Endothelial cell of umbilical vein (primary cell): ENCODE data around the gene RARRES1. TPM values are rescaled to one million over a fixed set of nuclear protein-coding genes. Genes with fewer than 3 reads are reported as not detected.

Experiments used
- BruUV-seq: library from RNA; stranded (reverse); fragments of 400-500 nt; replicated peaks from 2 replicates; lab custom pipeline; 2021; lab: Mats Ljungman, UMichigan
- CTCF ChIA-PET: fragments of 300-600, 350-600 bp; sonication (Branson Sonifier 250); formaldehyde crosslinking; loops from one replicate; lab custom pipeline; 2021; ENCODE audit warnings: antibody characterized with exemption, inconsistent platforms; lab: Charles Lee
- POLR2A ChIA-PET: fragments of 300-600, 350-600 bp; sonication (Branson Sonifier 250); formaldehyde crosslinking; loops from one replicate; lab custom pipeline; 2021; ENCODE audit warnings: antibody characterized with exemption, inconsistent platforms; lab: Charles Lee
- DNase-seq: peaks from one replicate; pipeline ENCODE4 v3.0.0-alpha.2; 2011; ENCODE audit warnings: low read depth, low spot score
- FAIRE-seq: peaks from 2 replicates; lab custom pipeline; 2011; peaks lifted over from hg19 to GRCh38; lab: Jason Lieb, UNC
- H2AFZ ChIP-seq: 2 replicates; pipeline ENCODE4 v1.6.0; 2012; ENCODE audit warnings: low read depth, low read length, control low read depth, inconsistent platforms
- H3K27ac ChIP-seq: 2 replicates; pipeline ENCODE4 v1.5.1; 2011; ENCODE audit warnings: low read depth, mild to moderate bottlenecking, control low read depth, low read length, moderate library complexity; ENCODE audit not compliant: insufficient read depth
- H3K27me3 ChIP-seq, 2 experiments: 2 replicates each; pipeline versions ENCODE4 v1.6.0 to v1.6.1; 2011; ENCODE audit warnings: low read length in 2 of 2, mixed read lengths in 1 of 2; ENCODE audit not compliant: control insufficient read depth in 2 of 2, insufficient read depth in 2 of 2
- H3K36me3 ChIP-seq, 2 experiments: 2 replicates in 1 of 2; 3 replicates in 1 of 2; pipeline ENCODE4 v1.5.1; 2011; ENCODE audit warnings: low read length in 2 of 2, mild to moderate bottlenecking in 1 of 2, moderate library complexity in 1 of 2; ENCODE audit not compliant: control insufficient read depth in 2 of 2, insufficient read depth in 2 of 2; ENCODE audit errors: extremely low read depth in 1 of 2
- H3K4me1 ChIP-seq: 3 replicates; pipeline ENCODE4 v1.5.1; 2011; ENCODE audit warnings: mild to moderate bottlenecking, low read length; ENCODE audit not compliant: control insufficient read depth, insufficient read depth; ENCODE audit errors: extremely low read depth
- H3K4me2 ChIP-seq: 2 replicates; pipeline ENCODE4 v1.6.1; 2011; ENCODE audit warnings: low read length, control low read depth, mixed read lengths; ENCODE audit not compliant: insufficient read depth
- H3K4me3 ChIP-seq, 3 experiments: fragments of 200-600 bp in 1 of 3; sonication (generic), shearing (Covaris generic) in 1 of 3; replicated peaks in 1 of 3; 2 replicates each; pipeline ENCODE4 v1.5.1; 2011 to 2016; ENCODE audit warnings: control low read depth in 3 of 3, low read length in 3 of 3, mild to moderate bottlenecking in 2 of 3, inconsistent platforms in 1 of 3, low read depth in 1 of 3, moderate library complexity in 1 of 3; ENCODE audit not compliant: insufficient read depth in 1 of 3
- H3K79me2 ChIP-seq: 2 replicates; pipeline ENCODE4 v1.6.0; 2012; ENCODE audit warnings: low read length, inconsistent platforms; ENCODE audit not compliant: control insufficient read depth, insufficient read depth
- H3K9ac ChIP-seq: replicated peaks from 2 replicates; pipeline ENCODE3; 2011; ENCODE audit warnings: low read length, control low read depth; ENCODE audit not compliant: insufficient read depth; ENCODE audit errors: extremely low read depth
- H3K9me1 ChIP-seq: replicated peaks from 3 replicates; pipeline ENCODE4 v1.6.0; 2011; ENCODE audit warnings: mild to moderate bottlenecking, low read length; ENCODE audit not compliant: control insufficient read depth, insufficient read depth; ENCODE audit errors: extremely low read depth
- H3K9me3 ChIP-seq: replicated peaks from 2 replicates; pipeline ENCODE4 v1.5.1; 2012; ENCODE audit warnings: low read length, inconsistent platforms; ENCODE audit not compliant: control insufficient read depth, insufficient read depth
- H4K20me1 ChIP-seq: replicated peaks from 2 replicates; pipeline ENCODE3; 2011; ENCODE audit warnings: mild to moderate bottlenecking, low read length; ENCODE audit not compliant: control insufficient read depth, insufficient read depth; ENCODE audit errors: extremely low read depth
- FOS ChIP-seq: IDR thresholded peaks from 2 replicates; pipeline ENCODE4 v1.6.1; 2011; ENCODE audit warnings: mild to moderate bottlenecking, low read length, moderate library complexity, borderline replicate concordance; ENCODE audit not compliant: insufficient read depth
- MYC ChIP-seq: IDR thresholded peaks from one replicate; pipeline ENCODE4 v1.6.1; 2011; ENCODE audit warnings: mild to moderate bottlenecking, low read depth, low read length
- dilution Hi-C: fragments of 300-500 bp; cut with MboI; formaldehyde crosslinking; loops from one replicate; pipeline ENCODE4 v1.15.0; 2019; ENCODE audit warnings: low sequenced_read_pairs; ENCODE audit not compliant: extremely low pct_ligation_motif_present
- intact Hi-C: fragments of 100-400 bp; cut with micrococcal nuclease; formaldehyde crosslinking; loops from one replicate; pipeline ENCODE4 v1.10.0; 2022
- polyA plus RNA-seq, 4 experiments: library from polyadenylated mRNA; depleted of rRNA in 3 of 4; stranded (reverse) in 3 of 4; unstranded in 1 of 4; fragments of >200 nt; gene quantifications; 2 replicates each; pipeline versions ENCODE4 v1.2.1 to v1.2.3, GENCODE V29; 2011 to 2012; ENCODE audit warnings: missing spikeins in 1 of 4
- total RNA-seq: library from RNA; stranded (reverse); gene quantifications from 2 replicates; pipeline ENCODE4 v1.2.3, GENCODE V29; 2021

RARRES1 gene
- total and polyA plus RNA-seq, 2 donors (not counting 3 experiments of a cell fraction or from before 2014, with no cell fraction given), result 0.98 to 1.5 TPM

GRCh38 chr3:158761350-158761749, 29.1 kb upstream of the RARRES1 start:
- Histone ChIP-seq H3K9ac (no peak overlapping the region), H3K36me3 (no peaks in the 10 kb centered on the region), H3K4me2 (no peak overlapping the region), H3K4me1 (peaks cover 2% of the 10 kb centered on the region), H2AFZ (no peak overlapping the region), H3K79me2 (no peaks in the 10 kb centered on the region), H3K27ac (no peak overlapping the region), H3K9me1 (no peaks in the 10 kb centered on the region), H3K27me3 (no peaks in the 10 kb centered on the region), H3K4me3 (no peak overlapping the region), H3K9me3 (no peaks in the 10 kb centered on the region), H4K20me1 (no peaks in the 10 kb centered on the region)
- intact Hi-C loops (no loop called here), dilution Hi-C loops (no loop called here)
- ChIA-PET POLR2A (no interaction called here), CTCF (interaction anchor here (1.0 to 1.1 kb wide), 3 partner anchors 10 to 61 kb away, joined by 3 to 4 read pairs (median 4); no protein-coding TSS in a partner anchor)
- no TSS peak for BruUV-seq
- DNase-seq (no peak), FAIRE-seq (no peak)
- no peak for TF ChIP-seq MYC

GRCh38 chr3:158755421-158755820, 23.2 kb upstream of the RARRES1 start:
- no peaks in the 10 kb centered on the region for H3K9me3 ChIP-seq
- BruUV-seq, result no TSS peak
- no peaks in the 10 kb centered on the region for H3K36me3 ChIP-seq
- CTCF ChIA-PET, result interaction anchor here (1.2 to 3.1 kb wide), 5 partner anchors 13 to 216 kb away, joined by 3 to 11 read pairs (median 3); no protein-coding TSS in a partner anchor
- no peak for TF ChIP-seq FOS
- intact Hi-C loops, result no loop called here
- POLR2A ChIA-PET, result no interaction called here
- H3K9ac ChIP-seq, result no peak overlapping the region
- H4K20me1 ChIP-seq, result no peaks in the 10 kb centered on the region
- FAIRE-seq, result no peak
- DNase-seq, result no peak
- no peaks in the 10 kb centered on the region for H3K79me2 ChIP-seq
- no peak overlapping the region for H2AFZ ChIP-seq
- no peaks in the 10 kb centered on the region for H3K9me1 ChIP-seq
- no peak overlapping the region for H3K27ac ChIP-seq
- no peaks in the 10 kb centered on the region for H3K4me1 ChIP-seq
- H3K4me3 ChIP-seq, result no peak overlapping the region
- dilution Hi-C loops, result no loop called here
- H3K27me3 ChIP-seq, result no peaks in the 10 kb centered on the region
- H3K4me2 ChIP-seq, result no peak overlapping the region
